Thyroid gland (tissue), 4 donors: Measurements from ENCODE around the gene NDUFC1.
"Not testable (repeated sequence)": the region's sequence is repeated elsewhere in the genome, so short reads cannot be mapped to it uniquely, and the experiment has no call there.

Source experiments
- POLR2A ChIP-seq, 2 donors: fragments of 450-650 bp; IDR thresholded peaks; one replicate each; pipeline ENCODE4 v1.6.1; 2017; ENCODE audit warnings: antibody characterized with exemption in 2 of 2, mild to moderate bottlenecking in 2 of 2, moderate library complexity in 1 of 2
- TF ChIP-seq, protein P1 (sequence below), 6 experiments: fragments of 200-600 bp in 3 of 6; fragments of 450-650 bp in 3 of 6; sonication (generic) in 3 of 6; IDR thresholded peaks; one replicate each; pipeline ENCODE4 v1.5.1; 2016 to 2019; ENCODE audit warnings: antibody characterized with exemption in 6 of 6, mild to moderate bottlenecking in 2 of 6, inconsistent platforms in 1 of 6, moderate library complexity in 1 of 6

DNA sequence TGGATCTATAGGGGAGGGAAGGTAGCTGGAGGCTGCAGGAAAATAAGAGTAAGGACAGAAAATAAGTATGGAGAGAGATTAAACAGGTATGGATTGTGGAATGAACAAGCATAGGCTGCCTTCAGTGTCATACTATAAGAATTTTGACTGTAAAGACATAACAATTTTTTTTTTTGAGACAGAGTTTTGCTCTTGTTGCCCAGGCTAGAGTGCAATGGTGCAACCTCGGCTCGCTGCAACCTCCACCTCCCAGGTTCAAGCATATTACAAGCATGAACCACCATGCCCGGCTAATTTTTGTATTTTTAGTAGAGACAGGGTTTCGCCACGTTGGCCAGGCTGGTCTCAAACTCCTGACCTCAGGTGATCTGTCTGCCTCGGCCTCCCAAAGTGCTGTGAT is 46.7 kb downstream of the NDUFC1 start:
- TF ChIP-seq, protein P1, sequence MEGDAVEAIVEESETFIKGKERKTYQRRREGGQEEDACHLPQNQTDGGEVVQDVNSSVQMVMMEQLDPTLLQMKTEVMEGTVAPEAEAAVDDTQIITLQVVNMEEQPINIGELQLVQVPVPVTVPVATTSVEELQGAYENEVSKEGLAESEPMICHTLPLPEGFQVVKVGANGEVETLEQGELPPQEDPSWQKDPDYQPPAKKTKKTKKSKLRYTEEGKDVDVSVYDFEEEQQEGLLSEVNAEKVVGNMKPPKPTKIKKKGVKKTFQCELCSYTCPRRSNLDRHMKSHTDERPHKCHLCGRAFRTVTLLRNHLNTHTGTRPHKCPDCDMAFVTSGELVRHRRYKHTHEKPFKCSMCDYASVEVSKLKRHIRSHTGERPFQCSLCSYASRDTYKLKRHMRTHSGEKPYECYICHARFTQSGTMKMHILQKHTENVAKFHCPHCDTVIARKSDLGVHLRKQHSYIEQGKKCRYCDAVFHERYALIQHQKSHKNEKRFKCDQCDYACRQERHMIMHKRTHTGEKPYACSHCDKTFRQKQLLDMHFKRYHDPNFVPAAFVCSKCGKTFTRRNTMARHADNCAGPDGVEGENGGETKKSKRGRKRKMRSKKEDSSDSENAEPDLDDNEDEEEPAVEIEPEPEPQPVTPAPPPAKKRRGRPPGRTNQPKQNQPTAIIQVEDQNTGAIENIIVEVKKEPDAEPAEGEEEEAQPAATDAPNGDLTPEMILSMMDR (IDR thresholded peaks at IDR 0.05): not testable (repeated sequence)
- not testable (repeated sequence) for TF ChIP-seq POLR2A (IDR thresholded peaks at IDR 0.05)
